ENCODE data around the gene KBTBD13. TPM values are rescaled to one million over a fixed set of nuclear protein-coding genes. Genes with fewer than 3 reads are reported as not detected.
"Not testable (repeated sequence)": the region's sequence is repeated elsewhere in the genome, so short reads cannot be mapped to it uniquely, and the experiment has no call there.

Gene KBTBD13
- total and polyA plus RNA-seq, 8 donors, result 0.18 to 1.4 (median 0.71) TPM; not detected in 1

DNA sequence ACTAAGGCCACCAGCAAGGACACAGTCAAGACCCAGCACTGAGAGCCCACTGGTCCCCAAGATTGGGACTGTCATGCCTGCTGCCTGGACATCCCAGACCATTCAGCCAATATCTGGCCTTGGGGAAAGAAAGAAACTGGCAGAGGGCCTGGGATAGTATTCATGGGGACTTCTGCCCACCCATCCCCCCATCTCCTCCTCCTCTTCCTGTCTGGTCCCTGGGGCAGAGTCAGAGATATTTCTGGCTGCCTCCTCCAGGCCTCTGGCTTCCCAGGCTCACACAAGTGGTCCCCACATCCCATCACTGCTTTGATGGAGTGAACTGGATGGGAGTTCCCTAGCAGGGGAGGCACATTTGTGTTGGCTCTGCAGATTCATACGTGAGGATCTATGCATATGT is 4.5 kb upstream of the KBTBD13 start:
- no peaks in the 10 kb centered on the region for H3K36me3 ChIP-seq
- peaks cover 6 to 32% of the 10 kb centered on the region in 2 donors for H3K27me3 ChIP-seq
- no peaks in the 10 kb centered on the region for H3K9me3 ChIP-seq
- DNase-seq (peak in 1 of 4 donors; percentile 35), ATAC-seq (no peak)
- H3K4me1 ChIP-seq, result peaks cover 11 to 23% of the 10 kb centered on the region in 2 donors
- intact Hi-C loops (cut with DNase I), result no loop called here
- H3K4me3 ChIP-seq, result no peak overlapping the region
- peak overlapping the region in 1 of 2 donors; percentile 26 for H3K27ac ChIP-seq
- TF ChIP-seq, protein P1, sequence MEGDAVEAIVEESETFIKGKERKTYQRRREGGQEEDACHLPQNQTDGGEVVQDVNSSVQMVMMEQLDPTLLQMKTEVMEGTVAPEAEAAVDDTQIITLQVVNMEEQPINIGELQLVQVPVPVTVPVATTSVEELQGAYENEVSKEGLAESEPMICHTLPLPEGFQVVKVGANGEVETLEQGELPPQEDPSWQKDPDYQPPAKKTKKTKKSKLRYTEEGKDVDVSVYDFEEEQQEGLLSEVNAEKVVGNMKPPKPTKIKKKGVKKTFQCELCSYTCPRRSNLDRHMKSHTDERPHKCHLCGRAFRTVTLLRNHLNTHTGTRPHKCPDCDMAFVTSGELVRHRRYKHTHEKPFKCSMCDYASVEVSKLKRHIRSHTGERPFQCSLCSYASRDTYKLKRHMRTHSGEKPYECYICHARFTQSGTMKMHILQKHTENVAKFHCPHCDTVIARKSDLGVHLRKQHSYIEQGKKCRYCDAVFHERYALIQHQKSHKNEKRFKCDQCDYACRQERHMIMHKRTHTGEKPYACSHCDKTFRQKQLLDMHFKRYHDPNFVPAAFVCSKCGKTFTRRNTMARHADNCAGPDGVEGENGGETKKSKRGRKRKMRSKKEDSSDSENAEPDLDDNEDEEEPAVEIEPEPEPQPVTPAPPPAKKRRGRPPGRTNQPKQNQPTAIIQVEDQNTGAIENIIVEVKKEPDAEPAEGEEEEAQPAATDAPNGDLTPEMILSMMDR (IDR thresholded peaks at IDR 0.05), result no peak

DNA sequence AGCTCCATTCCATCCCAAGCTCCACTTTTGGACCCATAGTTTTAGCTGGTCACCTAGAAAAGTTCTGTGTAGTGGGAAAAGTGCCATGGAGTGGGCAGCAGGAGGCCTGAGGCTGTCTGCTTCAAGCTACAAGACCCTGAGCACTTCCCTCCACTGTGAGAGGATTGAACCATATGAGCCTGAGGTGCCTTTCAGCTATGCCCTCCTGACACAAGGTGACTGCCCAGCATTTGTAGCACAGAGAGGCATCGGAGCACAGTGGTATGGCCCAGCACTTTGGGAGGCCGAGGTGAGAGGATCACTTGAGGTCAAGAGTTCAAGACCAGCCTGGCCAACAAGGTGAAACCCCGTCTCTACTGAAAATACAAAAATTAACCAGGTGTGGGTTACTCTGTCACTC is 3.9 kb upstream of the KBTBD13 start:
- no peaks in the 10 kb centered on the region for H3K36me3 ChIP-seq
- H3K4me3 ChIP-seq, result no peak overlapping the region
- H3K9me3 ChIP-seq, result no peaks in the 10 kb centered on the region
- TF ChIP-seq, protein P1 (IDR thresholded peaks at IDR 0.05), result no peak
- peaks cover 5 to 32% of the 10 kb centered on the region in 2 donors for H3K27me3 ChIP-seq
- no peak overlapping the region for H3K27ac ChIP-seq
- peaks cover 10 to 23% of the 10 kb centered on the region in 2 donors for H3K4me1 ChIP-seq
- ATAC-seq (no peak), DNase-seq (no peak)
- intact Hi-C loops (cut with DNase I), result no loop called here

DNA sequence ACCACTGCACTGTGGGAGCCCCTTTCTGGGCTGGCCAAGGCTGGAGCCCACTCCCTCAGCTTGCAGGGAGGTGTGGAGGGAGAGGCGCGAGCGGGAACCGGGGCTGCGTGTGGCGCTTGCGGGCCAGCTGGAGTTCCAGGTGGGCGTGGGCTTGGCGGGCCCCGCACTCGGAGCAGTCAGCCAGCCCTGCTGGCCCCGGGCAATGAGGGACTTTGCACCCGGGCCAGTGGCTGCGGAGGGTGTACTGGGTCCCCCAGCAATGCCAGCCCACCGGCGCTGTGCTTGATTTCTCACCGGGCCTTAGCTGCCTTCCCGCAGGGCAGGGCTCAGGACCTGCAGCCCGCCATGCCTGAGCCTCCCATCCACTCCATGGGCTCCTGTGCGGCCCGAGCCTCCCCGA is 1.6 kb upstream of the KBTBD13 start:
- H3K27ac ChIP-seq; H3K9me3 ChIP-seq; ATAC-seq; intact Hi-C loops (cut with DNase I); H3K4me1 ChIP-seq; DNase-seq; H3K36me3 ChIP-seq; H3K4me3 ChIP-seq: not testable (repeated sequence)
- peaks cover 5 to 39% of the 10 kb centered on the region in 2 donors for H3K27me3 ChIP-seq

DNA sequence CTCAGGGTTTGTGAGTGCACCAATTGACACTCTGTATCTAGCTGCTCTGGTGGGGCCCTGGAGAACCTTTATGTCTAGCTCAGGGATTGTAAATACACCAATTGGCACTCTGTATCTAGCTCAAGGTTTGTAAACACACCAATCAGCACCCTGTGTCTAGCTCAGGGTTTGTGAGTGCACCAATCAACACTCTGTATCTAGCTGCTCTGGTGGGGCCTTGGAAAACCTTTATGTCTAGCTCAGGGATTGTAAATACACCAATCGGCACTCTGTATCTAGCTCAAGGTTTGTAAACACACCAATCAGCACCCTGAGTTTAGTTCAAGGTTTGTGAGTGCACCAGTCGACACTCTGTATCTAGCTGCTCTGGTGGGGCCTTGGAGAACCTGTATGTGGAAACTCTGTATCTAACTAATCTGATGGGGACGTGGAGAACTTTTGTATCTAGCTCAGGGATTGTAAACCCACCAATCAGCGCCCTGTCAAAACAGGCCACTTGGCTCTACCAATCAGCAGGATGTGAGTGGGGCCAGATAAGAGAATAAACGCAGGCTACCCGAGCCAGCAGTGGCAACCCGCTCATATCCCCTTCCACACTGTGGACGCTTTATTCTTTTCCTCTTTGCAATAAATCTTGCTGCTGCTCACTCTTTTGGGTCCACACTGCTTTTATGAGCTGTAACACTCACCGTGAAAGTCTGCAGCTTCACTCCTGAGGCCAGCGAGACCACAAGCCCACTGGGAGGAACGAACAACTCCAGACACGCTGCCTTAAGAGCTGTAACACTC is 745 bp upstream of the KBTBD13 start:
- DNase-seq; H3K27ac ChIP-seq; H3K9me3 ChIP-seq; H3K4me1 ChIP-seq; intact Hi-C loops (cut with DNase I); ATAC-seq; H3K36me3 ChIP-seq; H3K4me3 ChIP-seq: not testable (repeated sequence)
- H3K27me3 ChIP-seq, result peaks cover 5 to 39% of the 10 kb centered on the region in 2 donors

DNA sequence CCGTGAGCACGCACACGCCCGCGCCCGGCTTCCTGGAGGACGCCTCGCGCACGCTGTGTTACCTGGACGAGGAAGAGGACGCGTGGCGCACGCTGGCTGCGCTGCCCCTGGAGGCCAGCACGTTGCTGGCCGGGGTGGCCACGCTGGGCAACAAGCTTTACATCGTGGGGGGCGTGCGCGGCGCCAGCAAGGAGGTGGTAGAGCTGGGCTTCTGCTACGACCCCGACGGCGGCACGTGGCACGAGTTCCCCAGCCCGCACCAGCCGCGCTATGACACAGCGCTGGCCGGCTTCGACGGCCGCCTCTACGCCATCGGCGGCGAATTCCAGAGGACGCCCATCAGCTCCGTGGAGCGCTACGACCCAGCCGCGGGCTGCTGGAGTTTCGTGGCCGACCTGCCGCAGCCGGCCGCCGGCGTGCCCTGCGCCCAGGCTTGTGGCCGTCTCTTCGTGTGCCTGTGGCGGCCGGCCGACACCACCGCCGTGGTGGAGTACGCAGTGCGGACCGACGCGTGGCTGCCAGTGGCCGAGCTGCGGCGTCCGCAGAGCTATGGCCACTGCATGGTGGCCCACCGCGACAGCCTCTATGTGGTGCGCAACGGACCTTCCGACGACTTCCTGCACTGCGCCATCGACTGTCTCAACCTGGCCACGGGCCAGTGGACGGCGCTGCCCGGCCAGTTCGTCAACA is 890 bp downstream of the KBTBD13 start:
- Histone ChIP-seq H3K27ac (no peak overlapping the region), H3K27me3 (peaks cover 5 to 43% of the 10 kb centered on the region in 2 donors), H3K36me3 (no peaks in the 10 kb centered on the region), H3K4me3 (no peak overlapping the region), H3K9me3 (no peaks in the 10 kb centered on the region), H3K4me1 (peaks cover 9 to 11% of the 10 kb centered on the region in 2 donors)
- DNase-seq (no peak), ATAC-seq (no peak)
- intact Hi-C loops (cut with DNase I), result no loop called here
- TF ChIP-seq, protein P1 (IDR thresholded peaks at IDR 0.05), result no peak

DNA sequence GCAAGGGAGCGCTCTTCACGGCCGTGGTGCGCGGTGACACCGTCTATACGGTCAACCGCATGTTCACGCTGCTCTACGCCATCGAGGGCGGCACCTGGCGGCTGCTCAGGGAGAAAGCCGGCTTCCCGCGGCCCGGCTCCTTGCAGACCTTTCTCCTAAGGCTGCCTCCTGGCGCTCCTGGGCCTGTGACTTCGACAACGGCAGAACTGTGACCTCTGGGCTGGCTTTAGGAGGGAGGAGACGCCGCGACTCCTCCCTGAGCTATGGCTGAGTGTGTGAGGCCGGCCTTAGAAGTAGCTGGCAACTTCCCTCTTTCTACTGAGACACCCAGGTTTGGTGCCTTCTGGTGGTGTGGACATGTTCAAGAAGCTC is 1.4 kb downstream of the KBTBD13 start:
- Histone ChIP-seq H3K4me1 (peaks cover 15 to 16% of the 10 kb centered on the region in 2 donors), H3K36me3 (no peaks in the 10 kb centered on the region), H3K27ac (no peak overlapping the region), H3K27me3 (peaks cover 5 to 46% of the 10 kb centered on the region in 2 donors), H3K9me3 (no peaks in the 10 kb centered on the region), H3K4me3 (no peak overlapping the region)
- DNase-seq (peak in 2 of 4 donors; percentile 55 to 88), ATAC-seq (peak; percentile 73)
- intact Hi-C loops (cut with DNase I), result no loop called here
- TF ChIP-seq, protein P1 (IDR thresholded peaks at IDR 0.05), result peak; percentile 34 to 46
